WTC11 (cell line): Measurements from ENCODE around the gene TENT4B.

ENCODE experiments used
- CTCF ChIP-seq: fragments of 200-600 bp; IDR thresholded peaks from 2 replicates; pipeline ENCODE4 v1.8.0; 2022; ENCODE audit warnings: antibody characterized with exemption
- ZNF532 ChIP-seq: fragments of 250-450 bp; sonication (Bioruptor Pico); IDR thresholded peaks from 2 replicates; pipeline ENCODE4 v1.9.0; 2021; ENCODE audit warnings: mild to moderate bottlenecking, borderline replicate concordance

GRCh38 chr16:50151322-50151721, 1.8 kb upstream of the TENT4B start:
- TF ChIP-seq CTCF (no peak), ZNF532 (no peak)
